Measurements from ENCODE around the gene ADAMTS17. TPM values are rescaled to one million over a fixed set of nuclear protein-coding genes. Genes with fewer than 3 reads are reported as not detected.

ADAMTS17 gene
- total RNA-seq, 1 donor from 2014 or later = 10.6 TPM

DNA sequence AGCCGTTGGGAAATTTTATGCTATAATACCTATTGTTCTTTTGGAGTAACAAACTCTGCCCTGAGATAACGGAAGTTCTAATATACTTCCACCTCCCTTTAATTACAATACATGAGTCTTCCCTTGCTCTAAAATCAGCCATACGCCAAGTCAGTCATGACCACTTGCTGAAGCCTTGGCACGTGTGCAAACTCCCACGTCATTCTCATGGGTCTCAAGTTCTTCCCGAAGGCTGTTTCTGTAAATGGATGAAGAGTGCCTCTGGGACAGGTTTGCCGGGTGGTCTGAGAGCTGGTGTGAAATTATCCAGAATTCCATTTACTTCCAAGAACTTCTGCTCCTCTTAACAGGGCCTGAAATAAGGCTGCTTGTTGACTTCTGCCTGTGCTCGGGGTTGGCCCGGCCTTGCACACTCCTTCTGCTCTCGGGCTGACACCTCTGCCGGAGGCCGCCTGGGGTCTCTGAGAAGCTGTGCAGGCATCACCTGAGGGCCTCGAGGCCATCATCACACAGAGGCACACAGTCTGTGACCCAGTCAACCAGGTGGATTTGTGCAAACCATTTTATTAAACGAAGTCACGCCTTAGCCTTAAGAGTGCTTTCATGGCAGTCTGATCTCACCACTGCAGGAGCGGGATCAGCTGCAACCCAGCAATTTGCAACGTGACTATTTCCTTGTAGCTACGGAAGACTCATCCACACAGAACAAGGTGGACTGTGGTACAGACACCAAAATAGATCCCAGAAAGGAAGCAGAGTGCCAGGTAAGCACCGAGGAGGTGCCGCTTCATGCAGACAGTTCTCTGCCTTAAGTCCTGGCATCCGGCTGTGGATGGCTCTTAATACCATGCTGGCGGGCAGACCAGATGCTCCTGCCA lies 120.1 kb downstream of the ADAMTS17 start:
- DNase-seq (ENCODE audit: low spot score) = no peak

DNA sequence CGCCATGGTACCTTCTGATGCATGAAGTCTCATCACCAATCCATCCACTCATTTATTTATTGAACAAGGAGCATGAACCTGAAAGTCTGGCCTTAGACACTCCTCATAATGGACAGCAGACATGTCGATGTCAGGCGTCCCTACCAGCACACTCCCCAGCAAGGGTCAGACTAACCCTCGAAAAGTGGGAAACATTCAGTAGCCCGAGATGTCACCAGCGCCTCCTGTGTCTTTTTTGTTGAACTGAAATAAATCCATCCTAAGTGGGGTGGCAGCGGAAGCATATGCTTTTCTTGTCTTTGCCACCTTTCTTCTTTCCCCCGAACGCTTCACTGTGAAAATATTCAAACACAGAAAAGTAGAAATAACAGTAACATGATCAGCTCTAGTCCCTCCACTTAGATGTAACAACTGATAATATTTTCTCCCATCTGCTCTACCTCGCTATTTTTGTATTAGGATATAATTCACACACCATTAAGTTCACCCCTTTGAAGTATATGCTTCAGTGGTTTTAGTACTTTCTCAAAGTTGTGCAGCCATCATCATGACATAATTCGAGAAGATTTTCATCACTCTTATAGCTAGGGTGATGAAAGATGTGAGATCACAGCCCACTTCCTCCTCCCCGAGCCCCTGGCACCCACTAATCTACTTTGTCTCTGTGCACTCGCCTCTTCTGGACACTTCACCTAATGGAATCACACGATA lies 121.6 kb downstream of the ADAMTS17 start:
- DNase-seq (ENCODE audit: low spot score) = no peak

DNA sequence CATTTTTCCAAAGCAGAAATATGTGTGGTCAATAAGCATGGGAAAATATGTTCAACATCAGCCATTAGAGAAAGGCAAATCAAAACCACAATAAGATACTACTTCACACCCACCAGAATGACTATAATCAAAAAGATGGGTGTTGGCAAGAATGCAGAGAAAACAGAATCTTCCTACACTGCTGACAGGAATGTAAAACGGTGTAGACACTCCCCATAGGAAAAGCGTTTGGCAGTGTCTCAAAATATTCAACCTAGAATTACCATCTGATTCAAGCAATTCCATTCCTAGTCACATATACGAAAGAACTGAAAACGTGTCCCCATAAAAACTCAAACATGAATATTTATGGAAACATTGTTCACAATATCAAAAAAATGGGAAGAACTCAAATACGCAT lies 123.3 kb downstream of the ADAMTS17 start:
- no peak for DNase-seq (ENCODE audit: low spot score)

DNA sequence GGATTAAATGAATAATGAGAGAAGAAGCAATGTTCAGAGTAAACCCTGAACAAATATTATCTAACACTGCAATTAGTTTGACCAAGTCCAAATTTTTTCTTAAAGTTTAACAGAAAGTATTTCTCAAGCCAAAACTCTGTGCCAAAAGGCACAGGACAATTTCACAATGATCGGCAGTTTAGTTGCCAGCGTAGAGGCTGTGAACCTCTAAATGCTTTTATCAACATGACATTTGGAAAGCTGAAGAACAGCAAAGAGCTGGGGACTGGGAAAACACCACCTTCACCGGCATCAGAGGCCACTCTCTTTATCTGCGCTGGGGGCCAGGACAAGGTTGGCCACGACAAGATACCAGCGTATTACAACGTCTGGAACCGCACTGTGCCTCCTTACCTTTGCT lies 125.6 kb downstream of the ADAMTS17 start:
- DNase-seq (ENCODE audit: low spot score) = no peak

DNA sequence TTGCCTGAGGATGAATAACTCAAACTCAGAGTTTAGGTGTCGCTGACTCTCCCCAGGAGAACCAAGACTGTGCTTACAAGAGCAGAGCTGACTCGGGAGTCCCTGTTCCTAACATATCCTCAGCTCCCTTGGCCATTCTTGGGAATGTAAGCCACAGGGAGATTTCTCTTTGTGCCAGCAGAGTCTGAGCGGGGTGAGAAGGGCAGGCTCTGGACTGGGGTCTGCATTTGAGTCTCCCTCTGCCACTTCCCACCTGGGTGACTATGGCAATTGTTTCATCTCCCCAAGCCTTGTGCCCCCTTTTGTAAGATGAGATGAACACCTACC lies 126.0 kb downstream of the ADAMTS17 start:
- DNase-seq (ENCODE audit: low spot score) = no peak

DNA sequence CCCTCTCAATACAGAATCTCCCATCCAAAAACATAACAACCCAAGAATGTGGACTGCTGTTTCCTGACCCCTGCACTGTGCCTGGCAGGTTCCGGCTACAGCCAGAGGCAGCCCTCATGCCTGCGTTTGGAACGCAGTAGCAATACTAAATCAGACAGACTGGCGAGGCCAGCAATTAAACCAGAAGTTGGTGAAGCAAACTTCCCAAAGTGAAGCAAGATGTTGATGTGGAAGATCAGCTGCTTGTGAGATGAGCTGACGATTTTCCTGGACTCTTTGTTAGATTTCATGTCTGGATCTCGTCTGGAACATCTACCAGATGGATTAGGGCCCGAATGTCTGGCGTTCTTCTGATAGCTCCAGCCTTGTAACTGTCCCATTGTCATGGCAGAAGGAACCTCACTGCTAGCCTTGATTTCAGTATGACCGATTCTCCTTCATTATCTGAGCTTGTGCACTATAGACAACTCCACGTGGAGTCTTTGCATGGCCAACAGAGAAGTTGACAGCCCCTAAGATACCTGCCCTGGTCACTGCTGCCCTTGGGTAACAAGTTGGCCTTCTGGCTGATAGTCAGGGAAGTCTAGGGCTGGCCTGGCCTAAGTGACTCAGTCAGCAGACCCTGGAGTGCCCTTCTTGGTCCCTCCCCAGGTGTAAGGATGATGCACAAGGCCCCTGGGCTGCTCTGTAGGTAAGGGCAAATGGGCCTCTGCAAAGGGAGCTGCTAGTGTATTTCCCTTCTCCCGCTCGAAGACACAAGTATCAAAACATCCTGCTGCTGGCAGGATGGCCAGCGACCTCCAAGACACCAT lies 126.5 kb downstream of the ADAMTS17 start:
- DNase-seq (ENCODE audit: low spot score) = no peak

DNA sequence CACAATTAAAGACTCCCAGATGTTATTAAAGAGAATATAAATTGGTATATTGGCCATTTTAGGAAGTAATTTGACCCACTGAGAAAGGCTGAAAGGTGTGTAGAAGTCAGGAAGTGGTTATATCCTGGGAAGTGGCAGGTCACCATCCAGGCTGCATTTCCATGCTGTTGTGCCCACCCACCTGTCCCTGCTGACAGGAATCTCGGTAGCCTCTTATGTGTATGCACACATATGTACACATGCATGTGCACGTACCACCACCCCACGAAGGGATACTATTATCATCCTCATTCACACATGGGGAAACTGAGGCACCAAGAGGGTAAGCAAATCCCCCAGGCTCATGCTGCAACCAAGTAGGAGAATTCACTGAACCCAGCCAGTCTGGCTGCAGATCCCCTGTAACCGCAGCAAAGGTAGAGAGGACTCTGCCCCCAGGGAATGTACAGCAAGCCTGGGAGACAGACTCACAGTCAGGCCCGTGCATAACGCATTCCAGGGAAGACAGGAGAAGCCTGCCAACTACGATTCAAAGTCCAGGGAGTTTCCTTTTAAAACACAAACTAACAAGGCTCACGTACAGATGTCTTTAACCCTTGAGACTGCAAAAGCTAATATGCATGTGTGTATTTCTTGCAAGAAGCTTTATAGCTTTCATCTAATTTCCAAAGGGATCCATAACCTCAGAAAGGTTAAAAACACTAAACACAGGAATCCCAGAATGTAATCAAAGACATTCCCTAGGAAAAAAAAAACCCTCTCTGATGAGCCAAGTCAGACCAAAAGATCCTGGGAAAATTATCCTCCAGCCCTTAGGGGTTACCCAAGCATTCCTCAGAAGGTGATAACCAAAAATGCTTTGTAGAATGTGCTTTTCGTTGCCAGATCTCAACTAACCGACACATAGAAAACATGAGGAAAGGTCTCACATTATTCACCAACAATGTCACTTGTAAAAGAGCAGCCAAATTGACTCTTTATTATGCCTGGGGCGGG lies 129.6 kb downstream of the ADAMTS17 start:
- DNase-seq (ENCODE audit: low spot score) = no peak

DNA sequence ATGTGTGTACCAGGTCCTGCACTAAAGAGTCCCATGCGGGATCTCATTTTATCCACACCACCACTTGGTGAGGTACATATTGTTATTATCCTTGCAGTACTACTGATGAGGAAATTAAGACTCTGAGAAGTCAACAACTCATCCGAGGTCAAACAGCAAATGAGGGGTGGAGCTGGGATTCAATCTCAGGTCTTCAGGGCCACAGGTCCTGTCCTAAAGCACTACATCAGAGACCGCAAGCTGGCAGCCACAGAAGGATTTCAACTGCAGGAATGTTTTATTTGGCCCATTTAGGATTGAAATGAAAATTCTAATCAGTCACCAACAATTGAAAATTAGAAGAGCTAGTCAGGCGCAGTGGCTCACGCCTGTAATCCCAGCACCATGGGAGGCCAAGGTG lies 131.4 kb downstream of the ADAMTS17 start:
- DNase-seq (ENCODE audit: low spot score) = no peak

DNA sequence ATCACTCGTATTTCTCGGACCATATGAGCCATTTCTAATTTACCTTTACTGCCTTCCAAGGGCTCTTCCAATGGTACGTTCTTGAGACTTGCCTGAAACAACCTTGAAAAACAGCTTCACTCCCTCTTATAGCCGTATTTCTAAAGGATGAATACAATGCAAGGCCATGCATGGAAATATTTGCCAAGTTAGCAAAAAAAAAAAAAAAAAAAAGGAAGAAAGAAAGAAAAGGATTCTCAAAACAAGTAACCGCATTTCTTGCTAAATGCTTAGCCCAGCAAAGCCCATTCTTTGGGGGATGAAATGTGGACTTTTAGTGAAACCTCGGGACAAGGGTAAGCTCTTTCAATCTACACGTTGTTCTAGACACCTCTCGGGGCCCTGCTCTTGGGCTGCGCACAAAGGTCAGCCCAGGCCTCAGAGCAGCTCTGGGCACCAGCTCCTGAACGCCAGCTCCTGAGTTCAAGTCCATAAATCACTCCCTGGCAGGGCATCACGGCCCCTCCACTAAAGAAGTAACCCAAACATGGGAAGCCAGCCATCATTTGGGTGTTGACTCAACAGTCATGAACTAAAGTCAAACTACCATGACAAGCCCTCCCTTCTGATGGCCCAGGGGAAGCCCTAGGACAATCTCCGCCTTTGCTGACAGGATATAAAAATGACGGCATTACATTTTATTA lies 132.7 kb downstream of the ADAMTS17 start:
- DNase-seq (ENCODE audit: low spot score) = no peak

DNA sequence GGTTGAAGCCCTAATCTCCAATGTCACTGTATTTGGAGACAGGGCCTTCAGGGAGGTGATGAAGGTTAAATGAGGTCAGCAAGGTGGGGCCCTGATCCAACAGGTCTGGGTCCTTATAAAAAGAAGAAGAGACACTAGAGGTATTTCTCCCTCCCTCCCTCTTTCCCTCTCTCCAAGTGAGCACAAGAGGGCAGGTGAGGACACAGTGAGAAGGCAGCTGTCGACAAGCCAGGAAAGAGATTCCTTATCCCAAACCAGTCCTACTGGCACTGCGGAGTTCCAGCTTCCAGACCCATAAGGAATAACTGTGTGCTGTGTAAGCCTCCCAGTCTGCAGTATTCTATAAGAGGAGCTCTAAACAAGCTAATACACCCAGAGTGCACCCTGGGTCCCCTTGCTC lies 134.7 kb downstream of the ADAMTS17 start:
- DNase-seq (ENCODE audit: low spot score) = no peak

DNA sequence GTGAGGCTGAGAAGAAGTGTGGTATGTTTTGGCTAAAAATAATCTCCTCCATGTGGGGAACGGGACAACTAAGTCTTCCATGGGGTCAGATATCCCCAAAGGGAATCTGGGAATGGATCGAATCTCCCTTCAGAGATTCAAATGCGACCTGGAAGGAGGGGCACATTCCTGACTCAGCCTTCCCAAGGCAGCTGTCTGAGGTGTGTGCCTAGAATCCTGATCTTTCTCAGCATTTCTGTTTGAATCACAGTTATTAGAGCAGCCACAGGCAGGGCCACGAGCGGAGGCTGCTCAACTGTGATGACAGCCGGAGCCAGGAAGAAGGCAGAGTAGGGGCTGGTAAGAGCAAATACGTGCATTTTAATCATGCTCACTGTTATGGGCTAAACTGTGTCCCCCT lies 135.1 kb downstream of the ADAMTS17 start:
- no peak for DNase-seq (ENCODE audit: low spot score)

DNA sequence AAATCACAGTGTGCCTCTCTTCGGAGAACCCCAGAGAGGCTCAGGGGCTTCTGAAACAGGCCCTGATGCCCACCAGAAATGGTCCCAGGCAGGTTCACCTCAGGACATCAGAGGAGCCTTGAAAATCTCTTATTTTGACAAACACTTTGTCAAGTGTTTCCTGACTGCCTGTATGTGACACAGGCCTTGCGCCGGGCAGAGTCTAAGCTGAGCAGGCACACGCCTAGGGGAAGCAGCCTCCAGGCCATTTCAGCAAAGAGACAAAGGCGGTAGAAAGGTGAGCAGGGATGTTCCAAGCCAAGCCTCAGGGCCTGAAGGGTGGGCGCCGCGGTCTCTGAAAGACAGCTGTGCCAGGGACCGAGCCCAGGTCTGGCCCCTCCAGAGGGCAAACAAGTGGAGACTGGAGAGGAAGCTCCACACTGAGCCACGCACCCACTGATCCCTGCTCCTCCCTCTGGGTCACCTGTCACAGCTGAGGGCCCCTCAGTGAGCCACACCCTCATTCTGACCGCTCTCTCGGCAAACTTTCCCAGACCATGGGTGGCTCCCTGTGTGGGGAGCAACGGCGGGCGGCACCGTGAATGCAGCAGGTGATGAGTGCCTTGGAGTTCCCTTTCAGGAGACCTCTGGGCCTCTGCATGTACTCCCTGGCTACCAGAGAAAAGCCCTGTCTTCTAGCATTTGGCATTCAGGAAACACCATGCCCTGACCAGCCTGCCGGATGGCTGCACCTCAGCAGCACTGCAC lies 136.1 kb downstream of the ADAMTS17 start:
- DNase-seq (ENCODE audit: low spot score) = no peak

DNA sequence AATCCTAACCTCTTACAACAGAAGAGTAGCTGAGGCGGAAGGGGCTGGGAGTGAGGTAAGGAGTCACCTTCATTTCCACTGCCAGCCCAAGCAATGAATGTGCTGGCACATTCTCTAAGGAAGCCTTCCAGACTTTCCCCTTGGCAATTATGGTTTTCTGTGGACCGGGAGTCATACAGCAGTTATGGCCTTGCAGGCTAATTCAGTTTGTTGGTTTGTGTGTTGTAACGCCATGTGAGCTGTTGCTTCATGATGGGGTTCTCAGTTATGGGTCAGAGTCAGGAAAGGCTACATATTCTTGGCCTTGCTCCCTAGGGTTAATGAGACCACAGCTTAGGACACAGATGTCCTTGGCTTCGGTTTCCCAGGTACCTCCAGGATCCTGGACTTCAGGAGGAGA lies 137.0 kb downstream of the ADAMTS17 start:
- DNase-seq (ENCODE audit: low spot score) = no peak

DNA sequence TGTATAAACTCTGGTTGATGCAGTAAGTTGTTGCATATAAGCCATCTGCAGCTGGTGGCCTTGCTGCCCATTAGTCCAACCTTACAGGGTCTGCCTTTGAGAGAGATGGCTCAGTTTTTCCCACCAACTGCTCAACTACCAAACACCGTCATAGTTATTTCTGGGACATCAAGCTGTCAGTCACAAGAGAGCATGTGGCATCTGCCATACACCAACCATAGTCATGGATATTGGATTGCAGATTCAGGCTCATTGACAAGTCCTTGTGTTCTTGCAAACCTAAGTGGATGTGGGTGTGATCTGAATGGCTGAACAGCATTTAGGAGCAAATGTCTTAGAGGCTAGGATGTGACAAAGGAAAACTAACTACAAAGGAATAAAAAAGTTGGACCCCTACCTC lies 137.6 kb downstream of the ADAMTS17 start:
- DNase-seq (ENCODE audit: low spot score) = no peak

DNA sequence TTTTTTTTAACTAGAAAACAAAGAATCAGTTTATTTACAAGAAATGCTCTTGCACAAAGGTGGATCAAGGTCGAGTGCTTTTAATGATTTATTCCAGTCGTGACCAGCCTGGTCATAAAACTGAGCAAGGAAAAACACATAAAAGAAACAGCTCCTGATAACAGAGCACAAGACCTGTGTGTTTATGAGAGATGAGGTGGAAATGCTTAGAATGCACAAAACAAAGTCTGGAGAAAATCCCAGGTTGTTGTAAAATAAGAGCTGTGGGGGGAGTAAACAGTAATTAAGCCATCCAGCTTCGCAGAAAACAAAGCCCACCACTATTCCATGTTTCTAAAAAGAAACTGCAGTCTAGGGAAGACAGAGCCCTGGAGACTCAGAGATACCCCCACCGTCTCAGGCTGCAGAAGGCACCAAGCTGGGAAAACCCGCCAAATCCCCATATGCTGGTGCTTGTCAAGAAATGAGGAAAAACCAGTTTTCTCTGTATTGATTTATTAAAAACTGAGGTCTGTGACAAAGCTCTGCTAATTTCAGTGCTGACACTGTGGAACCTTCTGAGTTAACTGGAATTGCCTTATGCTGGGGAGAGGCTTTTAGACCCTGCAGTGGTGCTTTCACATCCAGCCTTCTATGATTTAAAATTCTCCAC lies 139.3 kb downstream of the ADAMTS17 start:
- DNase-seq (ENCODE audit: low spot score) = no peak

DNA sequence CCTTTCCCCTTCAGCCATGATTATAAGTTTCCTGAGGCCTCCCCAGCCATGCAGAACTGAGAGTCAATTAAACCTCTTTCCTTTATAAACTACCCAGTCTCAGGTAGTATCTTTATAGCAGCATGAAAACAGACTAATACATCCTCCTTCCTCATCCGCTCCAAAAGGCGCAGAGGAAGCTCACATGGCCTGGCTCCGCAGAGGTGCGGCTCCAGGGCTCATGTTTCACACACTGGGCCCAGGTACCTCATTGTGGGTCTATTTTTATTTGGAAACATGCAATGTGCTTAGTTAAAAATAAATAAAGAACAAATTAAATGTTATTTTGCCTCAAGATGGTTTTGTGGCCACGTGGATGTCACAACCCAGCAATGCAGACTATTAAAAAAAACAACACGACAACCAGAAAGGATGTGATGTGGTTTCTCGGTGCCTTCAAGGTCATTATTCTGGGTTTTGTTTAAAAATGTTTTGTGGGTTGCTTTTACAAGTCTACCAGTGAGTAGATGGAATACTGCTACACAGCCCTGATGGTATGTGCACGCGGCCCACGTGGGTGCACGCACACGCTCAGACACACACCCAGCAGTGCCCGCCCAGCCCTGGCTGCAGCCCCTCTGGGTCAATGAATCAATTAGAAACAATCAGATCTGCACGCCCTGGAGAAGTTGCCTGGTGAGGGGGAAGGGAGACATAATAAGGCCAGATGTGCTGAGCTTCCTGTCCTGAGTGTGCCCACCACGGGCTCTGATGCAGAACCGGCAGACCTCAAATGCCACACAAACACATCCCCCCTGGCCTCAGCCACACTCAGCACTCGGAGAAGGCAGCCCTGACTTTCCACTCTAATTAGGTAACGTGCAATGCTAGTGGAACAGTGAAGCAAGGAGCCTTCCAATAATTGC lies 140.1 kb downstream of the ADAMTS17 start:
- DNase-seq (ENCODE audit: low spot score) = no peak

DNA sequence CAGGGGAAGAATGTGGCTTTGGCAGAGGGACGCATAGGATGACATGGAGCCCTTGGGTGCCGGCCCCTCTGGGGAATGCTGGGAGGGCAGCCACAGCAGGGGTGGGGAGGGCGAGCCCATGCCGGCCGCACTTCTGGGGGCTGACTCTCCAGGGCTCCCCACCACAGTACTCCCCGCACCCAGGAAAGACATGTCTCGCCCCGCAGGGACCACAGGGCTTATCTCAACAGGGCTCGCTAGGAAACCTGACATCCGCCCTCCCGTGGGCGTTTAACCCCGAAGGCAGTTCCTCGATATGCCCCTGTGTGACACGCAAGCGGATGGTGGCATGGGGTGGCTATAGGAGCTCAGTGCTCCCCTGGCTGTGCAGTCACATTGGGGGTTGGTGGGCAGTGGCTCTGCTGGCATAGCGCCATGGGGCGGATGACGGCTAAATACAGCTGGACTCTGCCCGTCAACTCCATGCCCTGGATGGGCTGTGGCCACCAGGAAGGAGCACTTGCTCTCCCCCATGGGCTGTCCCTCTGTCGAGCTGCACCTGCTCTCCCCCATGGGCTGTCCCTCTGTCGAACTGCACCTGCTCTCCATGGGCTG lies 141.4 kb downstream of the ADAMTS17 start:
- no peak for DNase-seq (ENCODE audit: low spot score)

DNA sequence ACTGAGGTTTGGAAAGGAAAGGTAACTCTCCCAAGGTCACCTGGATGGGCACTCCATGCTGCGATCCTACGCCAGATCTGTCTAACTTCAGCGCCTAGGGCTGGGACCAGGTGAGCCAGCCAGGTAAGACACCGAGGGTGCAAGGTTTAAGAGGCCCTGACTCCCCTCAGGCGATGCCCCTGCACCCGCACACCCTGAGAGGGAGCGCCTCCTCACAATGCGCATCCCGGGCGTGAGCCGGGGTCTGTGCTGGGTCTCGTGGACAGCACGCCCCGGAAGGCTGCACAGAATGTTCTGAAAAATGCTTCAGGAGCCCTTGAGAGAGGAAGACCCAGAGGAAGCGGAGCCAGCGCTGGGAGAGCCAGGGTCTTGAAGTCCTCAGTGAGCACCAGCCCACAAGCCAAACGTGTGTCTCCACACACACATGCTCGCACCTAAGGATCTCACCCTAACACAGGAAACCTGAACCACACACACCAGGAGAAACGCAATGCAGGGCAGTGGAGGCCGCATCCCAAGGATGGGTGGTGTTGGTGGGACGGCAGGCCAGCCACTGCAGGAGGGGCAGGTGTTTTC lies 142.0 kb downstream of the ADAMTS17 start:
- DNase-seq (ENCODE audit: low spot score) = no peak

Measured in ureter (tissue), 1 donor.